GM12873 (cell line): Measurements from ENCODE around the gene CAMKK1.

ENCODE experiments used
- CTCF ChIP-seq: IDR thresholded peaks from 2 replicates; pipeline ENCODE4 v1.5.1; 2012; ENCODE audit warnings: low read depth, mild to moderate bottlenecking, moderate library complexity, low read length, control low read depth; ENCODE audit not compliant: insufficient read depth; ENCODE audit errors: missing control alignments

Gene CAMKK1

DNA sequence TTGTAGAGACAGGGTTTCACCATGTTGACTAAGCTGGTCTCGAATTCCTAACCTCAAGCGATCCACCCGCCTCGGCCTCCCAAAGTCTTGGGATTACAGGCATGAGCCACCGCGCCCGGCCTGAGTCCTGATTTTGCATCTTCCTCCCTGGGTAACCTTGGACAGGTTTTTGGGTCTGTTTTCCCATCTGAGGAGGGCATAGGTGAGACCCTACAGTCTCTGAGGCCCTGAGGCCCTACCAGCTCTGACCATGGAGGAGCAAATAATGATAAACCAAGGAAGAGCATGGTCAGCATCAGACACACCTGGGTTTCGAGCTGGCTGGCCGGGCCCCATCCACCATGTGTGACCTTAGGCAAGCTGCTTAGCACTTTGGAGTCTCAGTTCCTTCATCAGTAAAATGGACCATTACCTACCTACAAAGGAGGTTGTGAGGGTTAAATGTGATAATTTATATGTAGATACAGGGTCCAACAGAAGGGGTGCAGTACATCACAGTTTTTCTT, 45.6 kb downstream of the CAMKK1 start:
- no peak for TF ChIP-seq CTCF

- TF ChIP-seq CTCF: no peak
These were observed 46.3 kb downstream of the CAMKK1 start for GRCh38 chr17:3846437-3847164.

GRCh38 chr17:3845621-3846436, 47.0 kb downstream of the CAMKK1 start, which contains the start of gene NCBP3:
Gene NCBP3 (minus strand): TSS chr17:3846246. CDS start chr17:3846223, 23 bp downstream.
- TF ChIP-seq CTCF: peak; percentile 82

- no peak for TF ChIP-seq CTCF
These were observed 47.6 kb downstream of the CAMKK1 start for GRCh38 chr17:3845291-3845620.

- TF ChIP-seq CTCF: peak; percentile 77
These were observed 48.8 kb downstream of the CAMKK1 start for GRCh38 chr17:3843935-3844516.

- no peak for TF ChIP-seq CTCF
These were observed 54.6 kb downstream of the CAMKK1 start for GRCh38 chr17:3838206-3838605.

DNA sequence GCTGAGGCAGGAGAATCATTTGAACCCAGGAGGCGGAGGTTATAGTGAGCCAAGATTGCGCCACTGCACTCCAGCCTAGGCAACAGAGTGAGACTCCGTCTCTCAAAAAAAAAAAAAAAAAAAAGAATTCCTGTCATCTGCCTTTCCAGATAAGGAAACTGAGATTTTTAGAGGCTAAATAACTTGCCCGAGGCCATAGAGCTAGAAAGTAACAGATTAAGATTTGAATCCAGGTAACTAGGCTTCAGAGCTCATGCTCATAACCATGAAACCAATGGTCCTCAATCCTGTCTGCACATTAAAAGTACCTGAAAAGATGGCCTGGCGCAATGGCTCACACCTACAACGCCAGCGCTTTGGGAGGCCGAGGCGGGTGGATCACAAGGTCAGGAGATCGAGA, 56.3 kb downstream of the CAMKK1 start:
- no peak for TF ChIP-seq CTCF
